HEK293 (cell line): Measurements from ENCODE around the gene MASP2.

Experiments
- CTCF ChIP-seq: fragments of 450-650 bp; formaldehyde crosslinking; IDR thresholded peaks from 2 replicates; pipeline ENCODE4 v1.5.1; 2016; ENCODE audit warnings: missing biosample characterization, missing genetic modification characterization
- PRDM10 ChIP-seq: fragments of 450-650 bp; formaldehyde crosslinking; IDR thresholded peaks from 2 replicates; pipeline ENCODE4 v1.5.1; 2016; ENCODE audit warnings: missing biosample characterization, missing genetic modification characterization
- YY1 ChIP-seq: fragments of 450-650 bp; formaldehyde crosslinking; IDR thresholded peaks from 2 replicates; pipeline ENCODE4 v1.5.1; 2018; ENCODE audit warnings: missing biosample characterization, missing genetic modification characterization
- ZNF423 ChIP-seq: fragments of 450-650 bp; formaldehyde crosslinking; IDR thresholded peaks from 2 replicates; pipeline ENCODE4 v1.5.1; 2016; ENCODE audit warnings: missing biosample characterization, missing genetic modification characterization
- ZNF621 ChIP-seq: fragments of 450-650 bp; formaldehyde crosslinking; IDR thresholded peaks from 2 replicates; pipeline ENCODE4 v1.5.1; 2017; ENCODE audit warnings: missing biosample characterization, missing genetic modification characterization
- ZNF654 ChIP-seq: fragments of 450-650 bp; formaldehyde crosslinking; IDR thresholded peaks from 2 replicates; pipeline ENCODE4 v1.5.1; 2016; ENCODE audit warnings: low read depth, missing biosample characterization, missing genetic modification characterization
- ZNF768 ChIP-seq: fragments of 450-650 bp; formaldehyde crosslinking; IDR thresholded peaks from 2 replicates; pipeline ENCODE4 v1.5.1; 2018; ENCODE audit warnings: missing biosample characterization, mild to moderate bottlenecking, missing genetic modification characterization

GRCh38 chr1:11023201-11023600, 23.8 kb downstream of the MASP2 start:
- TF ChIP-seq ZNF768 = no peak
- no peak for TF ChIP-seq ZNF423 (tag by site-specific recombination)
- no peak for TF ChIP-seq CTCF (tag by site-specific recombination)
- TF ChIP-seq PRDM10 = no peak
- TF ChIP-seq ZNF621 (tag by site-specific recombination) = no peak
- no peak for TF ChIP-seq ZNF654
- no peak for TF ChIP-seq YY1
